ENCODE measurements around the gene CTSF.

GRCh38 chr11:66530927-66531709 lies 37.3 kb downstream of the CTSF start:
- TF ChIP-seq CTCF (IDR thresholded peaks at IDR 0.05; ENCODE audit: control extremely low read depth in 1 of 3, insufficient read depth in 1 of 3, low read depth in 1 of 3, low read length in 3 of 3) (no peak), EZH2 (IDR thresholded peaks at IDR 0.05; ENCODE audit: low read depth, low read length, severe bottlenecking) (no peak), MAFK (IDR thresholded peaks at IDR 0.05; ENCODE audit: low read depth, low read length) (no peak), HDAC2 (IDR thresholded peaks at IDR 0.05; ENCODE audit: borderline replicate concordance in 1 of 2, low read depth in 2 of 2, low read length in 2 of 2) (no peak), CEBPB (IDR thresholded peaks at IDR 0.05; ENCODE audit: low read depth, low read length) (no peak), SP2 (IDR thresholded peaks at IDR 0.05; ENCODE audit: low read length) (no peak), BCL11A (IDR thresholded peaks at IDR 0.05; ENCODE audit: low read depth in 2 of 2, low read length in 2 of 2) (no peak), EP300 (IDR thresholded peaks at IDR 0.05; ENCODE audit: borderline replicate concordance in 1 of 2, low read depth in 2 of 2, low read length in 2 of 2) (no peak), SIN3A (conservative IDR thresholded peaks at IDR 0.05 in 1 of 2, IDR thresholded peaks at IDR 0.05 in 1 of 2; ENCODE audit: low read depth in 1 of 2, low read length in 2 of 2) (no peak)

Measured in H1 (cell line).